GM19351 (cell line): ENCODE measurements around the gene MEIKIN.
A peak's percentile ranks its signal among the peaks of the same experiment; 100 is the strongest.
"Not testable (repeated sequence)": the region's sequence is repeated elsewhere in the genome, so short reads cannot be mapped to it uniquely, and the experiment has no call there.

Experiments
- ATAC-seq: cut with Tn5 transposase; IDR thresholded peaks from one replicate; pipeline ENCODE4 v1.9.1; 2021; ENCODE audit warnings: mild to moderate bottlenecking, moderate library complexity; ENCODE audit not compliant: unreplicated experiment

Gene MEIKIN

DNA sequence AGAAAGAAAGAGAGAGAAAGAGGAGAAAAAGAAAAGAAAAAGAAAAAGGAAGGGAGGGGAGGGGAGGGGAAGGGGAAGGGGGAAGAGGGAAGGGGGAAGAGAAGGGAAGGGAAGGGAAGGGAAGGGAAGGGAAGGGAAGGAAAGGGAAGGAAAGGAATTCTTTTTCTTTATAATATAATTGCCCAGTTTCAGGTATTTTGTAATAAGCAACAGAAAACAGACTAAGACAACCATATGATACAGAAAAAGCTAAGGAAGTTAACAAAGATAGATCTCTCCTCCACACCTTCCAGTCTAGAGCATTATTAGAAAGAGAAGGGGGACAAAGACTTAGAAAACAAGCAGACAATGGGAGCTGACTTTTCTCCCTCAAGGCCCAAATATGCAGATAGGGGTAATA, 31.0 kb downstream of the MEIKIN start:
- no peak for ATAC-seq

DNA sequence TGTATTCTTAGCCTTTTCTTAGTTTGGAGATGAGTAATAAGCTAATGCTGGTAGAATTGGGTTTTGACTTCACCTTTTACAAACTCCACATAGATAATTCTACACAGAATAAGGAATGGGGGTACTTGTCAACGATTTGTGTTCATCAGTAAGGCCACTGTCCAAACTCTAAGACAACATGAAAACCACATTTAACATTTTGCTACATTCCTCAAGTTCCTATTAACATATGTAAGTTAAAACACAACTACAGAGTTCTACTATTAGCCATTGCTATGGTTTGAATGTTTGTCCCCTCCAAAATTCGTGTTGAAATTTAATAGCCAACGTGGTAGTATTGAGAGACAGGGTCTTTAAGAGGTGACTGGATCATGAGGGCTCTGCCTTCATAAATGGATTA, 31.9 kb downstream of the MEIKIN start:
- no peak for ATAC-seq

DNA sequence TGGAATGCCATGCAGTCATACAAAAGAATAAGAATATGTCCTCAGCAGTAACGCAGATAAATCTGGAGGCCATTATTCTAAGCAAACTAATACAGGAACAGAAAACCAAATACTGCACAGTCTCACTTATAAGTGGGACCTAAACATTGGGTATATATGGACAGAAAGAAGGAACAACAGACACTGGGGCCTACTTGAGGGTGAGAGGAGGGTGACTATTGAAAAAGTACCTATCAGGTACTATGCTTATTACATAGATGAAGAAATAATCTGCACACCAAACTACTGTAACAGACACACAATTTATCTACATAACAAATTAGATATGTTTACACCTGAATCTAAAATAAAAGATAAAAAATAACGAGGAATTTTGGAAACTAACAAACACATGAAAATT, 38.8 kb downstream of the MEIKIN start:
- ATAC-seq: no peak

DNA sequence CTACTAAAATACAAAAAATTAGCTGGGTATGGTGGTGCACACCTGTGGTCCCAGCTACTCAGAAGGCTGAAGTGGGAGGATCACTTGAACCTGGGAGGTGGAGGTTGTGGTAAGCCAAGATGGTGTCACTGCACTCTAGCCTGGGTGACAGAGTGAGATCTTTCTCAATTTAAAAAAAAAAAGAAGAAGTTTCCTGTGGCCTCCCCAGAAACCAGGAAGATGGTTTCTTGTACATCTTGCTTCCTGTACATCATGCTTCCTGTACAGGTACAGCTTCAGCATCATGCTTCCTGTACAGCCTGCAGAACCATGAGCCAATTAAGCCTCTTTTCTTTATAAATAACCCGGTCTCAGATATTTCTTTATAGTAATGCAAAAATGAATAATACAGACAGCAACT, 43.2 kb downstream of the MEIKIN start:
- not testable (repeated sequence) for ATAC-seq

DNA sequence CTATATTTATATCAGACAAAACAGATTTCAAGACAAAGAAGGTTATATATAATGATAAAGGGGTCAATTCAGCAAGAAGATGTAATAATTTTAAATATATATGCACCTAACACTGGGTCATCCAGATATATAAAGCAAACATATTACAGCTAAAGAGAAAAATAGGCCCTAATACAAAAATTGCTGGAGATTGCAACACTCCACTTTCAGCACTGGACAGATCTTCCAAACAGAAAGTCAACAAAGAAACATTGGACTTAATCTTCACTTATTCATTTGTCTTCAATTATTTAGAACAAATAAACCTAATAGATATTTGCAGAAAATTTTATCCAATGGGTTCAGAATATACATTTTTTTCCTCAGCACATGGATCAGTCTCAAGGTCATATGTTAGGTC, 45.8 kb downstream of the MEIKIN start:
- ATAC-seq: no peak

DNA sequence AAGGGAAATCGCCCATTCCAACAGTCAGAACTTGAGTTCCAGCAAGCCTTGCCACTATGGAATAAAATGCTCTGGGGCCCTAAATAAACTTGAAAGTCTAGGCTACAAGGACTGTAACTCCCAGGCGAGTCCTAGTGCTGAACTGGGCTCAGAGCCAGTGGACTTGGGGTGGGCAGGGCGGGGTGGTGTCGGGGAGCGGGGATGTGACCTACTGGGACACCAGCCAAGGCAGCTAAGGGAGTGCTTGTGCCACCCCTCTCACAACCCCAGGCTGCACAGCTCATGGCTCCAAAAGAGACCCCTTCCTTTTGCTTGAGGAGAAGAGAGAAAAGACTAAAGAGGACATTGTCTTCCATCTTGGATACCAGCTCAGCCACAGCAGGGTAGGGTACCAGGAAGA, 61.5 kb downstream of the MEIKIN start:
- ATAC-seq: no peak

DNA sequence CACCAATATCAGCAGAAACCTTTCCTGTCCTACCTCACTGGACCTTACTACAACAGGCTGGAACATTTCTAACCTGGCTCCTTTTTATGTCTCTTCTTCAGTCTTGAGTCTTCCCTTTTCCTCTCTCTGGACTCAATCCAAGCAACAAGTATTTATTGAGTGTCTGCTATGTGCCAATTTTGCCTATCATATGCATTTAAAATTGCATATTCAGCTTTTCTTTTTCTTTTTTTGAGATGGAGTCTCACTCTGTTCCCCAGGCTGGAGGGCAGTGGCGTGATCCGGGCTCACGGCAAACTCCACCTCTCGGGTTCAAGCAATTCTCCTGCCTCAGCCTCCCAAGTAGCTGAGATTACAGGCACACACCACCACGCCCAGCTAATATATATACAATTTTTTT, 65.8 kb downstream of the MEIKIN start:
- ATAC-seq: no peak

DNA sequence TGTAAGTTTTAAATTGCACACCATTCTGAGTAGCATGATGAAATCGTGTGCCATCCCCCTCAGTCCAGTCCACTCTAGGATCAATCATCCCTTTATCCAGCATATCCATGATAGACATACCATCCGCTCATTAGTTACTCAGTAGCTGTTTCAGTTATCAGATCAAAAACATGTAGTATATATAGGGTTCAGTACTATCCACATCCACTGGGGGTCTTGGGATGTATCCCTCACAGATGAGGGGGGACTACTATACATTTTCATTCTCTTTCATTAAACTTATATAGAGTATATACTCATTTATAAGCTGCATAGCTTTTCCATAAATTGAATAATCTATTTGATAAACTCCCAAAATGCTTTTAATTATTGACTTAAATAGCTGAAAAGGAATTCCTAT, 67.6 kb downstream of the MEIKIN start:
- ATAC-seq: no peak

DNA sequence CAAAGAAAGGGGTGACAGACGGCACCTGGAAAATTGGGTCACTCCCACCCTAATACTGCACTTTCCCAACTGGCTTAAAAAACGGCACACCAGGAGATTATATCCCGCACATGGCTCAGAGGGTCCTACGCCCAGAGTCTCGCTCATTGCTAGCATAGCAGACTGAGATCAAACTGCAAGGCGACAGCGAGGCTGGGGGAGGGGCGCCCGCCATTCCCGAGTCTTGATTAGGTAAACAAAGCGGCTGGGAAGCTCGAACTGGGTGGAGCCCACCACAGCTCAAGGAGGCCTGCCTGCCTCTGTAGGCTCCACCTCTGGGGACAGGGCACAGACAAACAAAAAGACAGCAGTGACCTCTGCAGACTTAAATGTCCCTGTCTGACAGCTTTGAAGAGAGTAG, 74.2 kb downstream of the MEIKIN start:
- not testable (repeated sequence) for ATAC-seq

DNA sequence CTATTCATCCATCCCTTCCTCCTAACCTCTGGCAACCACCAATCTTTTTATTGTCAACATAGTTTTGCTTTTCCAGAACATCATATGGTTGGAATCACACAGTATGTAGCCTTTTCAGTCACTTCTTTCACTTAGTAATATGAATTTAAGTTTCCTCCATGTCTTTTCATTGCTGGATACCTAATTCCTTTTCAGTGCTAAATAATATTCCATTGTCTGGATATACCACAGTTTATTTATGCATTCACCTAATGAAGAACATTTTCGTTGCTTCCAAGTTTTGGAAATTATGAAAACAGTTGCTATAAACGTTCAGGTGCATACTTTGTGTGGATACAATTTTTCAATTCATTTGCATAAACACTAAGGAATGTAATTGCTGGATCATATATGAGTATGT, 77.9 kb downstream of the MEIKIN start:
- ATAC-seq: no peak

DNA sequence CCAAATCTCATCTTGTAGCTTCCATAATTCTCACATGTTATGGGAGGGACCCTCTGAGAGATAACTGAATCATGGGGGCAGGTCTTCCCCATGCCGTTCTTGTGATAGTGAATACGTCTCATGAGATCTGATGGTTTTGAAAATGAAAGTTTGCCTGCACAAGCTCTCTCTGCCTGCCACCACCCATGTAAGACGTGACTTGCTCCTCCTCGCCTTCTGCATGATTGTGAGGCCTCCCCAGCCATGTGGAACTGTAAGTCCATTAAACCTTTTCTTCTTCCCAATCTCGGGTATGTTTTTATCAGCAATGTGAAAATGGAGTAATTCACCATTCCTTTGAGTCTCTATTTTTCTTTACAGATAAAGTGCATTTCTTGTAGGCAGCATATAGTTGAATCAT, 81.8 kb downstream of the MEIKIN start:
- ATAC-seq: no peak

DNA sequence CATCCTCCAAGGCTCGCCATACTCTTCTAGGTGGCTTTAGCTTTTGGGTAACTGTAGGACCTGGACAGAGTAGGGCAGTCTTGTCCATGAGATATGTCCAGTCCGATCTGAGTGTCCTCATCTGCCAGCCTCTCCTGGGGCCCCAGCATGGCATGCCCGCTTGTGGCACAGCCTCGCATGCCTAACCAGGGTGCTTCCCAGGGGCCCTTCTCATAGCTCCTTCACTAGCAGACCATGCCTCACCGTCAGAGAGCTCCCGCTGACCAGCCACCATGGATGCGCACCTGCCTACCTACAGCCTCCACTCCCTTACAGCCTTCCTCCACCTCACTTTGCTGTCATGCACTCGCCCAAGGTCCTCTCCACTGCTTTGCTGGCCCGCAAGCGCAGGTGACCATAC, 88.1 kb downstream of the MEIKIN start:
- no peak for ATAC-seq

DNA sequence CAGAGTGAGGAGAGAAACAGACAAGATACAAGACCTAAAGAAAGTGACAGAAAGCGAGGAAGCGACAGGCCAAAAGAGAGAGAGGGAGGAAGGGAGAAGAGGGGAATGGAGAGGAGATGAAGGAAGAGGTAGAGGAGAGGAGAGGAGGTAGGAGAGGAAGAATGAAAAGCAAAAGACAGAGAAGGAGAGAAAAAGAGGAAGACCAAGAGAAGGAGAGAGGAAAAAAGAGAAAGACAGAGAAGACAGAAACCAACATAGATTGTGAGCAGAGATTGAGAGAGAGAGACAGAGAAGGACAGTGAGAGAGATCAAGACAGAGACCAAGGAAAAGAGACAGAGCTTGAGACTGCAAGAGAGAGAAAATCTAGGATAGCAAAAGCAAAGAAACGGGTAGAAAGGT, 90.0 kb downstream of the MEIKIN start:
- no peak for ATAC-seq

DNA sequence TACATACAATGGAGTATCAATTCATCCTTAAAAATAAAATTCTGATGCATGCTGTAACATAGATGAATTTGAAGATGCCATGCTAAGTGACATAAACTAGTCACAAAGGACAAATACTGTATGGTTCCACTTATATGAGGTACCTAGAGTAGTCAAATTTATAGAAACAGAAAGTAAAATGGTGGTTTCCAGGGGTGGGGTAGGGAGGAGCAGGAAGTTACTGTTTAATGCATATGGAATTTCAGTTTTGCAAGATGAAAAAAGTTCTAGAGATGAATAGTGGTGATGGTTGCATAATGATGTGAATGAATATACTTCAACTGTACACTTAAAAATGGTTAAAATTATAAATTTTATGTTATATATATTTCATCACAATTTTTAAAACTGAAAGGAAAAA, 91.3 kb downstream of the MEIKIN start:
- peak; percentile 73 for ATAC-seq

DNA sequence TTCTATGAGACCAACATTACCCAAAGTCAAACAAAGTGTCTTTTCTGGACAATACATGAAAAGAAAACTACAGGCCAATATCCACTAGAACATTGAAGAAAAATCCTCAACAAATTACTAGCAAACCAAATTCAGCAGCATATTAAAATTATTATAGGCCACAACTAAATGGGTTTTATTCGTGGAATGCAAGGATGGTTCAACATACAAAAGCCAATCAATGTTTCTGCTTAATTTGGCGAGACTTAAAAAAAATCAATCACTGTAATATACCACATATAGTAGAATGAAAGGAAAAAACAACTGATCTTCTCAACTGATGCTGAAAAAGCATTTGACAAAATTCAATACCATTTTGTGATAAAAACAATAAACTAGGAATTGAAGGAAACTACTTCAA, 96.8 kb downstream of the MEIKIN start:
- no peak for ATAC-seq

DNA sequence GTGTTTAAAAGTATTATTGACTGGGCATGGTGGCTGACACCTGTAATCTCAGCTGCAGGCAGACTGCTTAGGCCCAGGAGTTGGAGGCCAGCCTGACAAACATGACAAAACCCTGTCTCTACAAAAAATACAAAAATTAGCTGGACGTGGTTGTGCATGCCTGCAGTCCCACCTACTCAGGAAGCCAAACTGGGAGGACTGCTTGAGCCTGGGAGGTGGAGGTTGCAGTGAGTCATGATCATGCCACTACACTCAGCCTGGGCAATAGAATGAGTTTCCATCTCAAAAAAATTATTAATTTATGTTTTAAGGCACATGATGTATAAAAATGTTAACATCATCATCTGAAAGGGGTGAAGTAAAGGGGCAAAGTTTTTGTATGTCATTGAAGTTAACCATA, 98.9 kb downstream of the MEIKIN start:
- ATAC-seq: no peak

DNA sequence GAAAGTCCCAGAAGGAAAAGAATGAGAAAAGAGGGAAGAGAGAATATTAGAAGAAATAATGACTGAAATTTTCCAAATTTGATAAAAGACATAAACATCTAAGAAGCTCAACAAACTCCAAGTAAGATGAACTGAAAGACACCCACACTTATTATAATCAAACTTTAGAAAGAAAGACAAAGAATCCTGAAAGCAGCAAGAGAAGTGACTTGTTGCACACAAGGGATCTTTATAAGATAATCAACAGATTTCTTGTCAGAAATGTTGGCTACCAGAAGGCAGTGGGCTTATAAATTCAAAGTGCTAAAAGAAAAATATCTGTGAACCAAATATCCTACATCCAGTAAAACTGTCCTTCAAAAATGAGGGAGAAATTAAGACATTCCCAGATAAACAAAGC, 99.6 kb downstream of the MEIKIN start:
- ATAC-seq: no peak

DNA sequence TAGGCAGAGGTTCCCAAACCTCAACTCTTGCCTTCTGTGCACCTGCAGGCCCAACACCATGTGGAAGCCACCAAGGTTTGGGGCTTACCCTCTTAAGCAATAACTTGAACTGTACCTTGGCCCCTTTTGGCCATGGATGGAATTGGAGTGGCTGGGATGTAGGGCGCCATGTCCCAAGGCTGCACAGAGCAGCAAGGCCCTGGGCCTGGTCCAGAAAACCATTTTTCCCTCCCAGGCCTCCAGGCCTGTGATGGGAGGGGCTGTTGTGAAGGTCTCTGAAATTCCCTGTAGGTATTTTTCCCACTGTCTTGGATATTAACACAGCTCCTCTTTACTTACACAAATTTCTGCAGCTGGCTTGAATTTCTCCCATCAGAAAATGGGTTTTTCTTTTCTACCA, 102.5 kb downstream of the MEIKIN start:
- ATAC-seq: not testable (repeated sequence)

DNA sequence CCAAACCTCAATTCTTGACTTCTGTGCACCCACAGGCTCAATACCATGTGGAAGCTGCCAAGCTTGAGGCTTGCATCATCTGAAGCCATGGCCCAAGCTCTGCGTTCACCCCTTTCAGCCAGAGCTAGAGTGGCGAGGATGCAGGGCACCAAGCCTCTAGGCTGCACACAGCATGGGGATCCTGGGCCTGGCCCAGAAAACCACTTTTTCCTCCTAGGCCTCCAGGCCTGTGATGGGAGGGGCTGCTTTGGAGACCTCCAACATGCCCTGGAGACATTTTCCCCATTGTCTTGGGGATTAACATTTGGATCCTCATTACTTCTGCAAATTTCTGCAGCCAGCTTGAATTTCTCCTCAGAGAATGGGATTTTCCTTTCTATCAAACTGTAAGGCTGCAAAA, 112.8 kb downstream of the MEIKIN start:
- ATAC-seq: not testable (repeated sequence)

DNA sequence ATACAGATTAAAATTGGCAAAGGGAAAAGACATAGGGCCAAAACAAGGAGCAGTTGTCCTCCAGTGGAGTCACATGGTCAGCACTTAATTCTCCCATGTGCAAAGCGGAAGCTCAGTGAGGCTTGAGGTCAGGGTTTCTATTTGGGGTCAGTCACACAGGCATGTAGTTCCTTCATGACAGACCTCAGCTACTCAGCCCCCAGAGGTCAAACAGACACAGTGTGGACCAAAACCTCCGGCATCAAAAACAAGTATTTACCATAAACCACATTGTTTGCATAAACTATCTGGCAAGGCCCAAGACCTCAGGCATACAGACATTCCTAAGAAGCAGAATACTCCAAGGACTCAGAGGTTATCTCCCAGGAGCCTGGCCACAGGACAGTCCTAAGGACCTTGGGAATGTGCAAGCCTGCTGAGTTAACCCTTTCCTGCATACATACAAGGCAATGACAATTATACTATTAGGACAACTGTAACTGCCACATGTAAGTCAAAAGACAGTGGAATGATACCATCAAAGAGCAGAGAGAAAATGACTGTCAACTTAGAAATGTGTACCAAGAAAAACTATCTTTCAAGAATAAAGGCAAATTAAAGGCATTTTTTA, 120.0 kb downstream of the MEIKIN start:
- ATAC-seq: peak; percentile 94

DNA sequence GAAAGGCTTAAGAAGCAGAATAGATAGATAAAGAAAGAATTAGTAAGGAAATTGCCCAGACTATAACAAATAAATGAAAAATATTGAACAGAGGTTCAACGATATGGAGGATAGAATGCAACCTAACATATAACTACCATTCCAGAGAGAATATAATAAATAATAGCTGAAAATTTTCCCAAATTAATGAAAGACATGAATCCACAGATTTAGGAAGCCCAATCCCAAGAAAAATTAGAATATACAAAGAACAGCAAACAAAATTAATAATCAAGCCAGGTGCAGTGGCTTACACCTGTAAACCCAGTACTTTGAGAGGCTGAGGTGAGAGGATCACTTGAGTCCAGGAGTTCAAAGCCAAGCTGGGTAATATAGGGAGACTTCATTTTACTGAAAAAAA, 120.8 kb downstream of the MEIKIN start:
- no peak for ATAC-seq

DNA sequence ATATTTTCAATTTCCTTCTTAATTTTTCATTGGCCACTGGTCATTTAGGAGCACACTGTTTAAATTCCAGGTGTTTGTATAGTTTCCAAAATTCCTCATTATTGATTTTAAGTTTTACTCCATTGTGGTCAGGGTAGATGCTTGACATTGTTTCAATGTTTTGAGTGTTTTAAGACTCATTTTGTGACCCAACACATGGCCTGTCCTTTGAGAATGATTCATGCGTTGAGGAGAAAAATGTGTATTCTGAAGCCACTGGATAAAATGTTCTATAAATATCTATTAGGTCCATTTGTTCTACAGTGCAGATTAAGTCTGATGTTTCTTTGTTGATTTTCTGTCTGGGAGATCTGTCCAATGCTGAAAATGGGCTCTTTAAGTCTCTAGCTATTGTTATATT, 124.2 kb downstream of the MEIKIN start:
- ATAC-seq: no peak

DNA sequence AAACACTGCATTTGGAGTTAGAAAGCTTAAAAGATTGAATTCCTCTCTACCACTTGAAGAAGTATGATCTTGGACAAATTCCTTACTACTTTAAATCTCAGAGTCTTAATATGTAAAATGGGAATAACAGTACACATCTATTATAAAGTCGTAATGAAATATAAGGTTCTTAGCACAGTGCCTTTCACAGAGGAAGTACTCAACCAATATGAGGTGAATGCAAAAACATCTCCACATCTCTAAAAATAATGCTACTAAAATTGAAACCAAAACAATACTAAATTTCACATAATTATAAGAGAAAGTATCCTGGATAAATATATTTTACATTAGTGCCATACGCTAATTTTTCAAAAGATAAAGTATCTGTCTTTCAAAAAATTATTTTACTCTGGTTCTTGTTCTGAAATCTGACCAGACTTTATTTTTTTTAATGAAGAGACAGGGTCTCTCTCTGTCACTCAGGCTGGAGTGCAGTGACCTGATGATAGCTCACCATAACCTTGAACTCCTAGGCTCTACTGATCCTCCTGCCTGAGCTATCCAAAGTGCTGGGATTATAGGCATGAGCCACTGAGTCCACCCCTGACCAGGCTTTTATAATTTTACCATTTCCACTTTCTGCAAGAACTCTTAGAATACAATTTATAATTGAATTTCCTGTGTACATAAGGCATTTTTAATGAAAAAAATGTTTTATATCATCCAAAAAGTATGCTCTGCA, 127.3 kb downstream of the MEIKIN start:
- peak; percentile 59 for ATAC-seq
